Neuronal stem cell (in vitro differentiated cells): Measurements from ENCODE around the gene SIGLEC10.
"Not testable (repeated sequence)": the region's sequence is repeated elsewhere in the genome, so short reads cannot be mapped to it uniquely, and the experiment has no call there.

ENCODE experiments used
- DNase-seq: peaks from one replicate; pipeline ENCODE4 v3.0.0-alpha.2; 2013; ENCODE audit warnings: low spot score
- H2AFZ ChIP-seq: one replicate; pipeline ENCODE4 v1.6.1; 2013; ENCODE audit warnings: mild to moderate bottlenecking, low read length, inconsistent platforms
- H2AK5ac ChIP-seq: 2 replicates; pipeline ENCODE4 v1.6.1; 2013; ENCODE audit warnings: low read depth, mild to moderate bottlenecking, inconsistent platforms, low read length, moderate library complexity, mixed read lengths
- H2BK120ac ChIP-seq: 2 replicates; pipeline ENCODE4 v1.6.1; 2013; ENCODE audit warnings: low read depth, mild to moderate bottlenecking, inconsistent platforms, low read length, moderate library complexity, mixed read lengths
- H2BK12ac ChIP-seq: one replicate; pipeline ENCODE4 v1.6.1; 2013; ENCODE audit warnings: low read length, inconsistent platforms
- H2BK15ac ChIP-seq: 2 replicates; pipeline ENCODE4 v1.6.1; 2013; ENCODE audit warnings: mild to moderate bottlenecking, low read length, inconsistent platforms, mixed read lengths
- H2BK5ac ChIP-seq: one replicate; pipeline ENCODE4 v1.6.1; 2013; ENCODE audit warnings: inconsistent platforms, mild to moderate bottlenecking, low read length, moderate library complexity
- H3K14ac ChIP-seq: one replicate; pipeline ENCODE4 v1.6.1; 2013; ENCODE audit warnings: low read length, inconsistent platforms
- H3K18ac ChIP-seq: 2 replicates; pipeline ENCODE4 v1.6.1; 2013; ENCODE audit warnings: low read length, inconsistent platforms
- H3K23ac ChIP-seq: 2 replicates; pipeline ENCODE4 v1.6.1; 2013; ENCODE audit warnings: low read depth, mild to moderate bottlenecking, mixed read lengths, low read length, inconsistent platforms; ENCODE audit not compliant: poor library complexity
- H3K27ac ChIP-seq: replicated peaks from 3 replicates; pipeline ENCODE4 v1.5.1; 2013; ENCODE audit warnings: low read length, inconsistent platforms
- H3K27me3 ChIP-seq, 3 experiments: 2 replicates each; pipeline ENCODE4 v1.6.1; 2013; ENCODE audit warnings: low read length in 3 of 3, mild to moderate bottlenecking in 2 of 3, inconsistent platforms in 1 of 3, low read depth in 1 of 3, mixed read lengths in 1 of 3, moderate library complexity in 1 of 3; ENCODE audit not compliant: control insufficient read depth in 3 of 3, insufficient read depth in 3 of 3
- H3K36me3 ChIP-seq, 2 donors: replicated peaks in 1 of 2; 2 replicates each; pipeline ENCODE4 v1.6.1; 2013; ENCODE audit warnings: low read length in 2 of 2; ENCODE audit not compliant: control insufficient read depth in 2 of 2, insufficient read depth in 2 of 2
- H3K4ac ChIP-seq: 2 replicates; pipeline ENCODE4 v1.6.1; 2013; ENCODE audit warnings: inconsistent platforms, mild to moderate bottlenecking, low read length, moderate library complexity
- H3K4me1 ChIP-seq, 2 donors: 1 replicate in 1 of 2; 2 replicates in 1 of 2; pipeline ENCODE4 v1.6.1; 2013; ENCODE audit warnings: low read length in 2 of 2, low read depth in 1 of 2; ENCODE audit not compliant: control insufficient read depth in 2 of 2, insufficient read depth in 1 of 2
- H3K4me2 ChIP-seq: one replicate; pipeline ENCODE4 v1.6.1; 2013; ENCODE audit warnings: mild to moderate bottlenecking, low read length, inconsistent platforms; ENCODE audit not compliant: insufficient read depth, poor library complexity, severe bottlenecking
- H3K4me3 ChIP-seq, 2 donors: 2 replicates each; pipeline ENCODE4 v1.5.1; 2013; ENCODE audit warnings: low read length in 2 of 2, mild to moderate bottlenecking in 2 of 2, inconsistent platforms in 1 of 2, moderate library complexity in 1 of 2
- H3K79me1 ChIP-seq: one replicate; pipeline ENCODE4 v1.6.1; 2013; ENCODE audit warnings: low read depth, mild to moderate bottlenecking, inconsistent platforms, low read length, moderate library complexity
- H3K9ac ChIP-seq: one replicate; pipeline ENCODE4 v1.6.1; 2013; ENCODE audit warnings: mild to moderate bottlenecking, low read depth, low read length, inconsistent platforms; ENCODE audit not compliant: poor library complexity
- H3K9me3 ChIP-seq, 2 donors: replicated peaks in 1 of 2; 2 replicates each; pipeline versions ENCODE3 to v1.6.1; 2013; ENCODE audit warnings: low read length in 2 of 2, mild to moderate bottlenecking in 2 of 2, inconsistent platforms in 1 of 2, low read depth in 1 of 2, mixed read lengths in 1 of 2, moderate library complexity in 1 of 2; ENCODE audit not compliant: control insufficient read depth in 2 of 2, insufficient read depth in 1 of 2
- H4K8ac ChIP-seq: one replicate; pipeline ENCODE4 v1.6.1; 2013; ENCODE audit warnings: low read depth, mild to moderate bottlenecking, inconsistent platforms, low read length, moderate library complexity
- H4K91ac ChIP-seq: one replicate; pipeline ENCODE4 v1.6.1; 2013; ENCODE audit warnings: low read length, low read depth, mild to moderate bottlenecking, inconsistent platforms; ENCODE audit not compliant: poor library complexity
- WGBS, 2 donors: extraction: QIAGEN DNeasy Blood & Tissue Kit; methylation state at CpG; one replicate each; pipeline ENCODE4 v1.1.7; 2013; ENCODE audit warnings: missing lambda C conversion rate in 2 of 2, mixed read lengths in 1 of 2; ENCODE audit not compliant: insufficient read length in 2 of 2, insufficient replicate concordance in 1 of 2; ENCODE audit errors: extremely low coverage in 2 of 2; 5-methylcytosine and 5-hydroxymethylcytosine counted together

SIGLEC10 gene

GRCh38 chr19:51447510-51447909, 30.1 kb upstream of the SIGLEC10 start:
- not testable (repeated sequence) for H2BK120ac ChIP-seq, H2AK5ac ChIP-seq, H3K27ac ChIP-seq, H3K18ac ChIP-seq, H2BK5ac ChIP-seq, H3K14ac ChIP-seq, DNase-seq, H2AFZ ChIP-seq, H4K91ac ChIP-seq, H4K8ac ChIP-seq, H2BK12ac ChIP-seq, H3K79me1 ChIP-seq, H3K36me3 ChIP-seq, H2BK15ac ChIP-seq, H3K4ac ChIP-seq, H3K4me1 ChIP-seq, H3K4me2 ChIP-seq, H3K4me3 ChIP-seq, H3K9me3 ChIP-seq, H3K23ac ChIP-seq, H3K27me3 ChIP-seq, H3K9ac ChIP-seq
- WGBS, 2 donors, result no CpG with 5 or more reads among the region's 3 CpGs

GRCh38 chr19:51441410-51442390, 24.3 kb upstream of the SIGLEC10 start:
- Histone ChIP-seq H2BK12ac (no peak overlapping the region), H3K9me3 (peaks cover 0 to 3% of the 10 kb centered on the region in 2 donors), H3K4me3 (no peak overlapping the region), H3K27ac (no peak overlapping the region), H3K36me3 (no peaks in the 10 kb centered on the region), H3K18ac (no peak overlapping the region), H2BK5ac (no peak overlapping the region), H2BK120ac (no peak overlapping the region), H3K23ac (no peak overlapping the region), H4K91ac (no peak overlapping the region), H3K4ac (no peak overlapping the region), H3K4me2 (no peak overlapping the region), H3K9ac (no peak overlapping the region), H4K8ac (no peak overlapping the region), H2AK5ac (no peak overlapping the region), H3K27me3 (peaks cover 0 to 24% (median 2%) of the 10 kb centered on the region in 3 experiments), H3K14ac (no peak overlapping the region), H3K4me1 (no peaks in the 10 kb centered on the region), H2AFZ (no peak overlapping the region), H3K79me1 (no peaks in the 10 kb centered on the region), H2BK15ac (no peak overlapping the region)
- no peak for DNase-seq
- no CpG with 5 or more reads among the region's 31 CpGs for WGBS, 2 donors

DNA sequence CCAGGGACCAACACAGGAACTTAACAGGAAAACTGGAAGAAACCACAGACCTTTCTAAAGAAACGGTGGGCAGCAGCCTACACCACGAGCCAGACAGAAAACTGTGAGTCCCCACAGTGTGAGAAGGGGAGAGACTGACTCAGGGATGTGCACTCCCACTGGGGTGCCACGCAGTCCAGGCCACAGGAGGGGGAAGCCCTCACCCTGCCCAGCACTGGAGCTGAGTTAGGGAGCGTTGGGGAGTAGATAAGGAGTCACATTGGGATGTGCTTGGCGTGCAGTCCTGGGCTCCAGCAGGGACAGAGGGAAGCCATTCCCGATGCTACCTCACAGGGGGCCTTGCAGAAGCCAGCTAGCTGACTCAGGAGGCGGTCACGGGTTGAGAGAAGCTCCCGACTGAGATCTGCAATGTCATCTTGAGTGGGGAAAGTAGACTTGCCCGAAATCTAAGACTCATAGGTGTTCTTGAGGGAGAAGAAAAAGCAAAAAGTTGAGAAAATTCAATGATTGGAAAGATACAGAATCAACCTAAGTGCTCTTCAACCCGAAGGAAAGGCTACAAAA, 23.5 kb upstream of the SIGLEC10 start:
- Histone ChIP-seq H2BK15ac (no peak overlapping the region), H3K4ac (no peak overlapping the region), H3K23ac (peak overlapping the region; percentile 77), H4K8ac (no peak overlapping the region), H3K27ac (no peak overlapping the region), H3K18ac (no peak overlapping the region), H3K4me2 (no peak overlapping the region), H3K14ac (no peak overlapping the region), H2BK5ac (no peak overlapping the region), H4K91ac (no peak overlapping the region), H2AFZ (no peak overlapping the region), H3K79me1 (no peaks in the 10 kb centered on the region), H3K27me3 (peaks cover 0 to 27% (median 2%) of the 10 kb centered on the region in 3 experiments), H2BK120ac (no peak overlapping the region), H2AK5ac (peak overlapping the region; percentile 73), H3K4me3 (no peak overlapping the region), H2BK12ac (no peak overlapping the region), H3K4me1 (no peaks in the 10 kb centered on the region), H3K9ac (no peak overlapping the region), H3K36me3 (no peaks in the 10 kb centered on the region), H3K9me3 (peaks cover 0 to 1% of the 10 kb centered on the region in 2 donors)
- WGBS, 2 donors, result no CpG with 5 or more reads among the region's 11 CpGs
- DNase-seq, result no peak

DNA sequence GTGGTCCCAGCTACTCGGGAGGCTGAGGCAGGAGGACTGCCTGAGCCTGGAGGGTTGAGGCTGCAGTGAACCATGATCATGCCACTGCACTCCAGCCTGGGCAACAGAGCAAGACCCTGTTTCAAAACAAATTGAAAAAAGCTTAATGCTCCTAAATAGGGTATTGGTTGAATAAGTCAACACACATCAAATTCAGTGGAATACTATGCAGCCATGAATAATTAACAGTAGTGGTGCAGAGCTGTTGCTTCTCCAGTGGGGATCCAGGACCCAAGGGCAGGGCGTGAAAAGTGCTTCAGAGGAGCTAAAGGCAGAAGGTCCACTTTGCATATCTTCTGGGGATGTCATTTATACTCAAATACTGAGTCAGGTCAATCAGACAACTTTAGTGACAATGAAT, 22.6 kb upstream of the SIGLEC10 start:
- no CpG with 5 or more reads among the region's 2 CpGs for WGBS, 2 donors
- H2AFZ ChIP-seq, result no peak overlapping the region
- no peak overlapping the region for H3K27ac ChIP-seq
- H2BK5ac ChIP-seq, result no peak overlapping the region
- no peak for DNase-seq
- peaks cover 0 to 25% (median 2%) of the 10 kb centered on the region in 3 experiments for H3K27me3 ChIP-seq
- no peaks in the 10 kb centered on the region for H3K36me3 ChIP-seq
- H3K4me3 ChIP-seq, result no peak overlapping the region
- H2BK120ac ChIP-seq, result no peak overlapping the region
- no peak overlapping the region for H2AK5ac ChIP-seq
- H3K23ac ChIP-seq, result no peak overlapping the region
- no peak overlapping the region for H3K4me2 ChIP-seq
- no peak overlapping the region for H3K4ac ChIP-seq
- no peak overlapping the region for H3K9ac ChIP-seq
- H3K79me1 ChIP-seq, result no peaks in the 10 kb centered on the region
- H3K4me1 ChIP-seq, result no peaks in the 10 kb centered on the region
- H3K18ac ChIP-seq, result no peak overlapping the region
- H4K91ac ChIP-seq, result no peak overlapping the region
- no peaks in the 10 kb centered on the region for H3K9me3 ChIP-seq
- H2BK15ac ChIP-seq, result no peak overlapping the region
- H4K8ac ChIP-seq, result no peak overlapping the region
- no peak overlapping the region for H2BK12ac ChIP-seq
- H3K14ac ChIP-seq, result no peak overlapping the region
